Stimulated activated naive CD8-positive, alpha-beta T cell treated with anti-CD3 and anti-CD28 coated beads, Interleukin-15, Interleukin-2, amounts not matched to agents 100 ng/mL and 50 ng/mL, for 24 hours (primary cell): ENCODE measurements around the gene HEXIM1.
A peak's percentile ranks its signal among the peaks of the same experiment; 100 is the strongest.

ENCODE experiments used
- H3K27ac Mint-ChIP-seq: one replicate; pipeline ENCODE4 v1.8.0; 2021; ENCODE audit warnings: mild to moderate bottlenecking, mixed read lengths
- H3K27me3 Mint-ChIP-seq: one replicate; pipeline ENCODE4 v1.8.0; 2021; ENCODE audit warnings: mixed read lengths
- H3K36me3 Mint-ChIP-seq: one replicate; pipeline ENCODE4 v1.8.0; 2021; ENCODE audit warnings: low read depth, mixed read lengths
- H3K4me1 Mint-ChIP-seq: one replicate; pipeline ENCODE4 v1.8.0; 2021; ENCODE audit warnings: low read depth, mixed read lengths
- H3K4me3 Mint-ChIP-seq: one replicate; pipeline ENCODE4 v1.8.0; 2021; ENCODE audit warnings: mild to moderate bottlenecking, mixed read lengths
- H3K9me3 Mint-ChIP-seq: one replicate; pipeline ENCODE4 v1.8.0; 2021; ENCODE audit warnings: mixed read lengths

The HEXIM1 gene

GRCh38 chr17:45131616-45132319 is 16.5 kb upstream of the HEXIM1 start:
- Mint-ChIP-seq H3K27me3 (peaks cover 6% of the 10 kb centered on the region), H3K4me3 (peak overlapping the region; percentile 60), H3K4me1 (peaks cover 23% of the 10 kb centered on the region), H3K27ac (no peak overlapping the region), H3K36me3 (no peaks in the 10 kb centered on the region), H3K9me3 (no peaks in the 10 kb centered on the region)

- Mint-ChIP-seq H3K27me3 (peaks cover 6% of the 10 kb centered on the region), H3K4me1 (peaks cover 23% of the 10 kb centered on the region), H3K9me3 (no peaks in the 10 kb centered on the region), H3K36me3 (no peaks in the 10 kb centered on the region), H3K4me3 (peak within 1 kb of the TSS; percentile 84), H3K27ac (peak within 1 kb of the TSS; percentile 16)
These were observed 16.0 kb upstream of the HEXIM1 start, which contains the start of gene PLCD3 for GRCh38 chr17:45132320-45132571. TSS of gene PLCD3 (minus strand) at chr17:45132515. CDS start at chr17:45132410, 105 bp downstream.

DNA sequence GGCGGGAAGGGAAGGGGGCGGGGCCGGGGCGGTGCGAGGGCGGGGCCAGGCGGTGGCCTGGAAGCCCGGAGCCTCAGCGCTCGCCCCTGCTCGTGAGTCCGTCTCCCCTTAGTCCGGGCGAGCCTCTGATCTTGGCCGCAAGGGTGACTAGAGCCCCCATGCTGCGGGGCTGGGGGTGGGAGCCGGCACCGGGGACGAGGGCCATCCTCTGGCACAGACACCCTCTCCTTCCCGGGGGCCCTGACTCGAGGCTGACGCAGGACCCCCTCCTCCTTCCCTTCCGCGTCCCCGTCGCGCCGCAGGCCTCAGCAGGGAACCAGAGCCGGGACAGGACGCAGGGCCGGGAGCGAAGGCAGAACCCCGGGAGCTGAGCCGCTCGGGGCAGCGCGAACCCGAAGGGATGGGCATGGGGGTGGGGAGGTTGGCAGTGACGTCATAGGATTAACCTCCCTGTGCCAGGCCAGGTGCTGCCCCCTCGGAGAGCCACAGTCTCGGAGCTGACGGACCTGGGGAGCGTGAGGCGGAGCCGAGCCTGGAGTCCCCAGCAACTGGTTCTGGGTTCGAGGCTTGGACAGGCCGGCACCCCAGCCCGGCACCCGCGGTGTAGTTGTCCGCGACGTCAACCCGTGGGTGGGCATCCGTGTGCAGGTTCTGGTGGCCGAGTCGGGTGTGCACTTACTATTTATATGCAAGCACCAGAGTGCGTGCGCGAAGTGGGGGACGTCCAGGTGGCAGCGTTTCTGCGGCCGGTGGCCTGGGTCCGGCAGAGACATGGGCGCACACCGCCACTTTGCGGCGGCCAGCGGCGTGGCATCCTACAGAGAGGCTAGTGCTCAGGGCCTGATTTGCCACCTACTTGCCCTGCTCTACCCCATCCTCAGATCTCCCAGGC is 15.5 kb upstream of the HEXIM1 start:
- no peaks in the 10 kb centered on the region for H3K36me3 Mint-ChIP-seq
- H3K27me3 Mint-ChIP-seq, result peaks cover 6% of the 10 kb centered on the region
- peak overlapping the region; percentile 16 for H3K27ac Mint-ChIP-seq
- H3K4me3 Mint-ChIP-seq, result peak overlapping the region; percentile 84
- H3K9me3 Mint-ChIP-seq, result no peaks in the 10 kb centered on the region
- peaks cover 23% of the 10 kb centered on the region for H3K4me1 Mint-ChIP-seq

- peaks cover 23% of the 10 kb centered on the region for H3K4me1 Mint-ChIP-seq
- H3K9me3 Mint-ChIP-seq, result no peaks in the 10 kb centered on the region
- no peaks in the 10 kb centered on the region for H3K36me3 Mint-ChIP-seq
- peak within 1 kb of the TSS; percentile 65 for H3K27ac Mint-ChIP-seq
- H3K4me3 Mint-ChIP-seq, result peak within 1 kb of the TSS; percentile 86
- H3K27me3 Mint-ChIP-seq, result peaks cover 6% of the 10 kb centered on the region
These were observed 12.9 kb upstream of the HEXIM1 start, which contains the start of gene ACBD4 for GRCh38 chr17:45135192-45135977. TSS of gene ACBD4 (plus strand) at chr17:45135687. CDS start at chr17:45136145, 458 bp downstream.

- Mint-ChIP-seq H3K4me3 (peak overlapping the region; percentile 86), H3K27me3 (peaks cover 2% of the 10 kb centered on the region), H3K36me3 (peaks cover 2% of the 10 kb centered on the region), H3K9me3 (no peaks in the 10 kb centered on the region), H3K27ac (peak overlapping the region; percentile 65), H3K4me1 (peaks cover 23% of the 10 kb centered on the region)
These were observed 12.1 kb upstream of the HEXIM1 start for GRCh38 chr17:45135978-45136791.

GRCh38 chr17:45136846-45137560 is 11.3 kb upstream of the HEXIM1 start:
- Mint-ChIP-seq H3K36me3 (peaks cover 3% of the 10 kb centered on the region), H3K4me1 (peaks cover 23% of the 10 kb centered on the region), H3K27me3 (no peaks in the 10 kb centered on the region), H3K4me3 (no peak overlapping the region), H3K9me3 (no peaks in the 10 kb centered on the region), H3K27ac (no peak overlapping the region)

DNA sequence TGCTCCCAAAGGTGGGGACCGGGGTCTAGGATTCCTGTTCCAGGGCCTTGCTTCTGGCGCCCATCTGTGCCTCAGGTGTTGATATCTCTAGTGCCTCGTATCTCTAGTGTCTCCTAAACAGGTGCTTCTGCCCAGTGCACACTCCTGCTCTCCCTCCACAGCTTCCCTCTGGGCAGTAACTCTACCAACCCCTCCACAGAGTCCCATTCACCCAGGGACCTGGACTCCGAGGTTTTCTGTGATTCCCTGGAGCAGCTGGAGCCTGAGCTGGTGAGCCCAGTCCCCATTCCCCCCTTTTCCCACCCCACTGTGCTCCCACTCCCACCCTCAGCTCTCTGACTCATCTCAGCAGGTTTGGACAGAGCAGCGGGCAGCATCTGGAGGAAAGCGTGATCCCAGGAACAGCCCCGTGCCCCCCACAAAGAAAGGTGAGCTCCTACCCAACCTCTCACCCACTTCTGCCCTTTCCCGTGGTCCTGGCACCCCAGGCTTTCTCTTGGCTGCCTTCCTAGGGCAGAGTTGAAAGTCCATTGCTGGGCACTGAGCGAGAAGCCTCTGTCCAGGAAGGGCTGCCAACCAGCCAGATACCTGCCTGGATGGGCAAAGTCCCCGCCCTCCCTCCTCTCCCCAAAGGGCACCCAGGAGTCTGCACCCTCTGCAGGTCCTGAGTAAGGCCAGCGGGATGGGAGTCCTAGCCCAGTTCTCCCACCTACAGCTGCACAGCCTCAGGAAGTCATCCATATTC is 10.5 kb upstream of the HEXIM1 start:
- Mint-ChIP-seq H3K27me3 (no peaks in the 10 kb centered on the region), H3K9me3 (no peaks in the 10 kb centered on the region), H3K4me3 (no peak overlapping the region), H3K27ac (no peak overlapping the region), H3K4me1 (peaks cover 23% of the 10 kb centered on the region), H3K36me3 (peaks cover 3% of the 10 kb centered on the region)

DNA sequence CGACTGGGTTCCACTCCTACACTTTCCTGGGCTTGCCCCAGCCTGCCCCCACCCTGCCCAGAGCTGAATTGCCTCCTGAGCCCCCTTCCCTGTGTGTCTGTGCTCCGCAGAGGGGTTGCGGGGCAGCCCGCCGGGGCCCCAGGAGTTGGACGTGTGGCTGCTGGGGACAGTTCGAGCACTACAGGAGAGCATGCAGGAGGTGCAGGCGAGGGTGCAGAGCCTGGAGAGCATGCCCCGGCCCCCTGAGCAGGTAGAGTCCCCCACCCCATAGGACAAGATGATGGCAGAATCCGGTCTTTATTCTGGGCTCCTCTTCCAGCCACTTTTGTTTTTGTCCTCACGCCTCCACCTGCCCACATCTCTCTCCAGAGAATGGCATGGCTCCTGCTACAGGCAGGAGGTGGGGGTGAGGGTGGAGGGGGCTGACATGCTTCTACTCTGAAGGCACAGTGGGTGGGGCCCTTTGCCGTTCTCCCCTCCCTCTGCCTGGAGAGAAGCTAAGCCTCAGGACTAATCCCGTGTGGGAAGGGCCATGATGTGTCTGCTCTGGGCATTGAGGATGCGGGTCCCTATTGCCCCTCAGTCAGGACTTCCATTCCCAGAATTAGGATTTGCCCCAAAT is 9.3 kb upstream of the HEXIM1 start:
- no peaks in the 10 kb centered on the region for H3K27me3 Mint-ChIP-seq
- H3K4me3 Mint-ChIP-seq, result no peak overlapping the region
- peaks cover 24% of the 10 kb centered on the region for H3K4me1 Mint-ChIP-seq
- H3K9me3 Mint-ChIP-seq, result no peaks in the 10 kb centered on the region
- H3K36me3 Mint-ChIP-seq, result peaks cover 3% of the 10 kb centered on the region
- no peak overlapping the region for H3K27ac Mint-ChIP-seq

- Mint-ChIP-seq H3K4me1 (peaks cover 25% of the 10 kb centered on the region), H3K36me3 (peaks cover 3% of the 10 kb centered on the region), H3K9me3 (no peaks in the 10 kb centered on the region), H3K27ac (no peak overlapping the region), H3K27me3 (no peaks in the 10 kb centered on the region), H3K4me3 (no peak overlapping the region)
These were observed 8.7 kb upstream of the HEXIM1 start for GRCh38 chr17:45139533-45139920.

DNA sequence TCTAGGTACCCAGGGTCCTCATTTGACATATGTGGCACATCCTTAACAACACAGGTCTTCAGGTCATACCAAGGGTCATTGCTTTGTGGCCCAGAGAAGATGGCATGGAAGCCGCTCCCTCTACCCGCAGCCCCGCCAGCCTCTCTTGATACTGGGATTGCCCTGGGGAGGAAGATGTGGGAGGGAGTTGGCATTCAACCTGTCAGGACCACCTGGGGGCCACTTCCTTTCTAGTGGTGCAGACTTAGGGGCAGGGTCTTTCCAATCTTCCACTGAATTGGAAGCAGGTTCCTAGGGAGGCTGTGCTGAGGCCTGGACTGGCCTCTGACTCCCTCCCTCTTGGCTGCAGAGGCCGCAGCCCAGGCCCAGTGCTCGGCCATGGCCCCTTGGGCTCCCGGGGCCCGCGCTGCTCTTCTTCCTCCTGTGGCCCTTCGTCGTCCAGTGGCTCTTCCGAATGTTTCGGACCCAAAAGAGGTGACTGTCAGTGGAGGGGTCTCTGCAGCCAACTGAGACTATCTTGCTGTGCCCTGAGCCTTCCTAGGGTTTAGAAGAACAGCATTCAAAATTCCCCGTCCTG is 5.1 kb upstream of the HEXIM1 start:
- H3K4me1 Mint-ChIP-seq, result peaks cover 39% of the 10 kb centered on the region
- H3K9me3 Mint-ChIP-seq, result no peaks in the 10 kb centered on the region
- H3K36me3 Mint-ChIP-seq, result peaks cover 9% of the 10 kb centered on the region
- peak overlapping the region; percentile 56 for H3K4me3 Mint-ChIP-seq
- peak overlapping the region; percentile 78 for H3K27ac Mint-ChIP-seq
- H3K27me3 Mint-ChIP-seq, result no peaks in the 10 kb centered on the region

- Mint-ChIP-seq H3K27ac (peak overlapping the region; percentile 78), H3K9me3 (no peaks in the 10 kb centered on the region), H3K4me3 (peak overlapping the region; percentile 56), H3K4me1 (peaks cover 42% of the 10 kb centered on the region), H3K27me3 (no peaks in the 10 kb centered on the region), H3K36me3 (peaks cover 12% of the 10 kb centered on the region)
These were observed 4.5 kb upstream of the HEXIM1 start for GRCh38 chr17:45143767-45144198.

DNA sequence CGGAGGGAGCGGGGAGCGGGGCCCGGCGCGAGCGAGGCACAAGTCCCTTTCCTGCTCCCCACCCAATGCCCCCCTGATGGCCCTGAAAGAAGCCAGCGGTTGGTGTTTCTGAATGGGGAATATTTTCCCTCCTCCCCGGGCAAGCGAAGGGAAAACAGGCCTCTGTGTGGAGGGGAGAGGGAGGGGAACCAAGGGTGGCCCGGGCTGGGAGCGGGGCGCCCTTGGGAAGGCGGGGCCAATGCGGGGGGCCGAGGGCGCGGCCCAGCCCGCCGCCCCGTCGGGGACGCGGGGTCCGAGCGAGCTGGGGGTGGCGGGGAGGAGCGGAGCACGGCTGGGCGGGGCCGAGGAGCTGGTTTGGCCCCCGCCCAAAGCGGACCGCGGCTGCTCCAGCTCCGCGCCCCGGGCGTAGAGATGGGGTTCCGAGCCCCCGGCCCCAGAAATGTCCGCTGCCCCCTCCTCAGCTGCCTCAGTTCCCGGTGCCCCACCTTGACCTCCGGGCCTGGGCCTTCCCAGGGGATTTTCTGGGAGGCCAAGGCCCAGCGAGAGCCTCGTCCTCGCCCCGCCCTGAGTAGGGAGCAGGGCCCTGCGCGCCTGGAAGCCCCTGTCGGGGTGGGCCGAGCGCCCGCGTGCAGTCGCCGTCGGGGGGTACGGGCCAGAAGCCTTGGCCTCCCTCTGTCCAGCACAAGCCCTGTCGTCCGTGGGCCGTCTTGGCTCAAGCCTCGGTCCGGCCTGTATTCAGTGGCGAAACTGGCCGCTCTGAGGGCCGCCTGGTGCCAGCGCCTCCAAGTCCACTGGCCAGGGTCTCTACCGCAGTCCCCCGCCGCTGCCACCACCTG is 3.9 kb upstream of the HEXIM1 start:
- H3K9me3 Mint-ChIP-seq, result no peaks in the 10 kb centered on the region
- peaks cover 42% of the 10 kb centered on the region for H3K4me1 Mint-ChIP-seq

More for the DNA sequence above, 3.9 kb upstream of the HEXIM1 start:
- peaks cover 15% of the 10 kb centered on the region for H3K36me3 Mint-ChIP-seq
- H3K27me3 Mint-ChIP-seq, result no peaks in the 10 kb centered on the region
- peak overlapping the region; percentile 56 for H3K4me3 Mint-ChIP-seq
- no peak overlapping the region for H3K27ac Mint-ChIP-seq
